ENCODE measurements around the gene IRF2BP2.
A peak's percentile ranks its signal among the peaks of the same experiment; 100 is the strongest.

The IRF2BP2 gene

GRCh38 chr1:234611225-234611846 is 1.4 kb upstream of the IRF2BP2 start:
- Mint-ChIP-seq H3K36me3 (peaks cover 22% of the 10 kb centered on the region), H3K9me3 (no peaks in the 10 kb centered on the region), H3K27me3 (no peaks in the 10 kb centered on the region), H3K27ac (peak overlapping the region; percentile 100), H3K4me3 (peak overlapping the region; percentile 74), H3K4me1 (peaks cover 42% of the 10 kb centered on the region)
- peak; percentile 63 for ATAC-seq

GRCh38 chr1:234610666-234611224 is 767 bp upstream of the IRF2BP2 start:
- Mint-ChIP-seq H3K27ac (peak overlapping the region; percentile 100), H3K9me3 (no peaks in the 10 kb centered on the region), H3K4me1 (peaks cover 48% of the 10 kb centered on the region), H3K36me3 (peaks cover 28% of the 10 kb centered on the region), H3K27me3 (no peaks in the 10 kb centered on the region), H3K4me3 (peak overlapping the region; percentile 83)
- ATAC-seq = peak; percentile 76

- peak overlapping the region; percentile 100 for H3K27ac Mint-ChIP-seq
- H3K36me3 Mint-ChIP-seq = peaks cover 36% of the 10 kb centered on the region
- no peaks in the 10 kb centered on the region for H3K9me3 Mint-ChIP-seq
- H3K27me3 Mint-ChIP-seq = no peaks in the 10 kb centered on the region
- H3K4me1 Mint-ChIP-seq = peaks cover 55% of the 10 kb centered on the region
- no peak overlapping the region for H3K4me3 Mint-ChIP-seq
- ATAC-seq = no peak
These were observed 311 bp downstream of the IRF2BP2 start for GRCh38 chr1:234609691-234610042.

- Mint-ChIP-seq H3K4me1 (peaks cover 61% of the 10 kb centered on the region), H3K9me3 (no peaks in the 10 kb centered on the region), H3K27ac (peak overlapping the region; percentile 95), H3K4me3 (peak overlapping the region; percentile 94), H3K36me3 (peaks cover 39% of the 10 kb centered on the region), H3K27me3 (no peaks in the 10 kb centered on the region)
- ATAC-seq = peak; percentile 3
These were observed 877 bp downstream of the IRF2BP2 start for GRCh38 chr1:234608911-234609690.

GRCh38 chr1:234608025-234608910 is 1.7 kb downstream of the IRF2BP2 start:
- peaks cover 65% of the 10 kb centered on the region for H3K4me1 Mint-ChIP-seq
- H3K9me3 Mint-ChIP-seq = no peaks in the 10 kb centered on the region
- ATAC-seq = peak; percentile 43
- no peaks in the 10 kb centered on the region for H3K27me3 Mint-ChIP-seq
- peak overlapping the region; percentile 95 for H3K27ac Mint-ChIP-seq
- peaks cover 44% of the 10 kb centered on the region for H3K36me3 Mint-ChIP-seq
- peak overlapping the region; percentile 94 for H3K4me3 Mint-ChIP-seq

- Mint-ChIP-seq H3K36me3 (peaks cover 51% of the 10 kb centered on the region), H3K4me3 (peak overlapping the region; percentile 94), H3K4me1 (peaks cover 64% of the 10 kb centered on the region), H3K9me3 (no peaks in the 10 kb centered on the region), H3K27me3 (no peaks in the 10 kb centered on the region), H3K27ac (peak overlapping the region; percentile 95)
- no peak for ATAC-seq
These were observed 2.6 kb downstream of the IRF2BP2 start for GRCh38 chr1:234607109-234608024.

- peak overlapping the region; percentile 94 for H3K4me3 Mint-ChIP-seq
- H3K27me3 Mint-ChIP-seq = no peaks in the 10 kb centered on the region
- peaks cover 54% of the 10 kb centered on the region for H3K36me3 Mint-ChIP-seq
- H3K4me1 Mint-ChIP-seq = peaks cover 64% of the 10 kb centered on the region
- H3K27ac Mint-ChIP-seq = peak overlapping the region; percentile 95
- H3K9me3 Mint-ChIP-seq = no peaks in the 10 kb centered on the region
- ATAC-seq = no peak
These were observed 3.2 kb downstream of the IRF2BP2 start for GRCh38 chr1:234606784-234607108.

- no peak for ATAC-seq
- Mint-ChIP-seq H3K4me3 (peak overlapping the region; percentile 94), H3K4me1 (peaks cover 64% of the 10 kb centered on the region), H3K36me3 (peaks cover 54% of the 10 kb centered on the region), H3K27ac (peak overlapping the region; percentile 95), H3K9me3 (no peaks in the 10 kb centered on the region), H3K27me3 (no peaks in the 10 kb centered on the region)
These were observed 3.8 kb downstream of the IRF2BP2 start for GRCh38 chr1:234605983-234606783.

GRCh38 chr1:234605399-234605982 is 4.5 kb downstream of the IRF2BP2 start:
- peak overlapping the region; percentile 95 for H3K27ac Mint-ChIP-seq
- ATAC-seq = no peak
- H3K4me1 Mint-ChIP-seq = peaks cover 69% of the 10 kb centered on the region
- H3K4me3 Mint-ChIP-seq = peak overlapping the region; percentile 94
- H3K27me3 Mint-ChIP-seq = no peaks in the 10 kb centered on the region
- no peaks in the 10 kb centered on the region for H3K9me3 Mint-ChIP-seq
- peaks cover 54% of the 10 kb centered on the region for H3K36me3 Mint-ChIP-seq

GRCh38 chr1:234604495-234605398 is 5.2 kb downstream of the IRF2BP2 start:
- peak overlapping the region; percentile 94 for H3K4me3 Mint-ChIP-seq
- ATAC-seq = no peak
- H3K9me3 Mint-ChIP-seq = no peaks in the 10 kb centered on the region
- H3K27ac Mint-ChIP-seq = peak overlapping the region; percentile 95
- H3K36me3 Mint-ChIP-seq = peaks cover 54% of the 10 kb centered on the region
- peaks cover 73% of the 10 kb centered on the region for H3K4me1 Mint-ChIP-seq
- no peaks in the 10 kb centered on the region for H3K27me3 Mint-ChIP-seq

GRCh38 chr1:234603221-234604204 is 6.5 kb downstream of the IRF2BP2 start:
- no peaks in the 10 kb centered on the region for H3K9me3 Mint-ChIP-seq
- H3K36me3 Mint-ChIP-seq = peaks cover 54% of the 10 kb centered on the region
- H3K4me1 Mint-ChIP-seq = peaks cover 79% of the 10 kb centered on the region
- peak overlapping the region; percentile 77 for H3K4me3 Mint-ChIP-seq
- no peak for ATAC-seq
- H3K27me3 Mint-ChIP-seq = no peaks in the 10 kb centered on the region
- H3K27ac Mint-ChIP-seq = peak overlapping the region; percentile 95

All from stimulated activated memory B cell treated with anti-CD40 and anti-IgM and Interleukin-4, amounts not matched to agents 10 μg/mL and 1 μg/mL and 100 μg/mL, for 72 hours (primary cell).